Measurements from ENCODE around the gene PPIG. TPM values are rescaled to one million over a fixed set of nuclear protein-coding genes. Genes with fewer than 3 reads are reported as not detected.

Gene PPIG
- total and polyA plus RNA-seq, 2 experiments from 2014 or later: 40.7 to 157 TPM

- TF ChIP-seq, protein P1, sequence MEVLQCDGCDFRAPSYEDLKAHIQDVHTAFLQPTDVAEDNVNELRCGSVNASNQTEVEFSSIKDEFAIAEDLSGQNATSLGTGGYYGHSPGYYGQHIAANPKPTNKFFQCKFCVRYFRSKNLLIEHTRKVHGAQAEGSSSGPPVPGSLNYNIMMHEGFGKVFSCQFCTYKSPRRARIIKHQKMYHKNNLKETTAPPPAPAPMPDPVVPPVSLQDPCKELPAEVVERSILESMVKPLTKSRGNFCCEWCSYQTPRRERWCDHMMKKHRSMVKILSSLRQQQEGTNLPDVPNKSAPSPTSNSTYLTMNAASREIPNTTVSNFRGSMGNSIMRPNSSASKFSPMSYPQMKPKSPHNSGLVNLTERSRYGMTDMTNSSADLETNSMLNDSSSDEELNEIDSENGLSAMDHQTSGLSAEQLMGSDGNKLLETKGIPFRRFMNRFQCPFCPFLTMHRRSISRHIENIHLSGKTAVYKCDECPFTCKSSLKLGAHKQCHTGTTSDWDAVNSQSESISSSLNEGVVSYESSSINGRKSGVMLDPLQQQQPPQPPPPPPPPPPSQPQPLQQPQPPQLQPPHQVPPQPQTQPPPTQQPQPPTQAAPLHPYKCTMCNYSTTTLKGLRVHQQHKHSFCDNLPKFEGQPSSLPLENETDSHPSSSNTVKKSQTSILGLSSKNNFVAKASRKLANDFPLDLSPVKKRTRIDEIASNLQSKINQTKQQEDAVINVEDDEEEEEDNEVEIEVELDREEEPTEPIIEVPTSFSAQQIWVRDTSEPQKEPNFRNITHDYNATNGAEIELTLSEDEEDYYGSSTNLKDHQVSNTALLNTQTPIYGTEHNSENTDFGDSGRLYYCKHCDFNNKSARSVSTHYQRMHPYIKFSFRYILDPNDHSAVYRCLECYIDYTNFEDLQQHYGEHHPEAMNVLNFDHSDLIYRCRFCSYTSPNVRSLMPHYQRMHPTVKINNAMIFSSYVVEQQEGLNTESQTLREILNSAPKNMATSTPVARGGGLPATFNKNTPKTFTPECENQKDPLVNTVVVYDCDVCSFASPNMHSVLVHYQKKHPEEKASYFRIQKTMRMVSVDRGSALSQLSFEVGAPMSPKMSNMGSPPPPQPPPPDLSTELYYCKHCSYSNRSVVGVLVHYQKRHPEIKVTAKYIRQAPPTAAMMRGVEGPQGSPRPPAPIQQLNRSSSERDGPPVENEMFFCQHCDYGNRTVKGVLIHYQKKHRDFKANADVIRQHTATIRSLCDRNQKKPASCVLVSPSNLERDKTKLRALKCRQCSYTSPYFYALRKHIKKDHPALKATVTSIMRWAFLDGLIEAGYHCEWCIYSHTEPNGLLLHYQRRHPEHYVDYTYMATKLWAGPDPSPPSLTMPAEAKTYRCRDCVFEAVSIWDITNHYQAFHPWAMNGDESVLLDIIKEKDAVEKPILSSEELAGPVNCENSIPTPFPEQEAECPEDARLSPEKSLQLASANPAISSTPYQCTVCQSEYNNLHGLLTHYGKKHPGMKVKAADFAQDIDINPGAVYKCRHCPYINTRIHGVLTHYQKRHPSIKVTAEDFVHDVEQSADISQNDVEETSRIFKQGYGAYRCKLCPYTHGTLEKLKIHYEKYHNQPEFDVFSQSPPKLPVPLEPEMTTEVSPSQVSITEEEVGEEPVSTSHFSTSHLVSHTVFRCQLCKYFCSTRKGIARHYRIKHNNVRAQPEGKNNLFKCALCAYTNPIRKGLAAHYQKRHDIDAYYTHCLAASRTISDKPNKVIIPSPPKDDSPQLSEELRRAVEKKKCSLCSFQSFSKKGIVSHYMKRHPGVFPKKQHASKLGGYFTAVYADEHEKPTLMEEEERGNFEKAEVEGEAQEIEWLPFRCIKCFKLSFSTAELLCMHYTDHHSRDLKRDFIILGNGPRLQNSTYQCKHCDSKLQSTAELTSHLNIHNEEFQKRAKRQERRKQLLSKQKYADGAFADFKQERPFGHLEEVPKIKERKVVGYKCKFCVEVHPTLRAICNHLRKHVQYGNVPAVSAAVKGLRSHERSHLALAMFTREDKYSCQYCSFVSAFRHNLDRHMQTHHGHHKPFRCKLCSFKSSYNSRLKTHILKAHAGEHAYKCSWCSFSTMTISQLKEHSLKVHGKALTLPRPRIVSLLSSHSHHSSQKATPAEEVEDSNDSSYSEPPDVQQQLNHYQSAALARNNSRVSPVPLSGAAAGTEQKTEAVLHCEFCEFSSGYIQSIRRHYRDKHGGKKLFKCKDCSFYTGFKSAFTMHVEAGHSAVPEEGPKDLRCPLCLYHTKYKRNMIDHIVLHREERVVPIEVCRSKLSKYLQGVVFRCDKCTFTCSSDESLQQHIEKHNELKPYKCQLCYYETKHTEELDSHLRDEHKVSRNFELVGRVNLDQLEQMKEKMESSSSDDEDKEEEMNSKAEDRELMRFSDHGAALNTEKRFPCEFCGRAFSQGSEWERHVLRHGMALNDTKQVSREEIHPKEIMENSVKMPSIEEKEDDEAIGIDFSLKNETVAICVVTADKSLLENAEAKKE (CRISPR knock-in tag; IDR thresholded peaks at IDR 0.05): no peak
- TF ChIP-seq JUNB (IDR thresholded peaks at IDR 0.05; ENCODE audit: unreplicated experiment) (no peak), EZH2 (IDR thresholded peaks at IDR 0.05; ENCODE audit: low read depth, unreplicated experiment) (no peak), ZNF331 (CRISPR knock-in tag; IDR thresholded peaks at IDR 0.05; ENCODE audit: low read depth) (no peak), NANOG (IDR thresholded peaks at IDR 0.05; ENCODE audit: borderline replicate concordance) (no peak)
- TF ChIP-seq, protein P2, sequence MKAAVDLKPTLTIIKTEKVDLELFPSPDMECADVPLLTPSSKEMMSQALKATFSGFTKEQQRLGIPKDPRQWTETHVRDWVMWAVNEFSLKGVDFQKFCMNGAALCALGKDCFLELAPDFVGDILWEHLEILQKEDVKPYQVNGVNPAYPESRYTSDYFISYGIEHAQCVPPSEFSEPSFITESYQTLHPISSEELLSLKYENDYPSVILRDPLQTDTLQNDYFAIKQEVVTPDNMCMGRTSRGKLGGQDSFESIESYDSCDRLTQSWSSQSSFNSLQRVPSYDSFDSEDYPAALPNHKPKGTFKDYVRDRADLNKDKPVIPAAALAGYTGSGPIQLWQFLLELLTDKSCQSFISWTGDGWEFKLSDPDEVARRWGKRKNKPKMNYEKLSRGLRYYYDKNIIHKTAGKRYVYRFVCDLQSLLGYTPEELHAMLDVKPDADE (IDR thresholded peaks at IDR 0.05): no peak
These were observed 83.4 kb downstream of the PPIG start (continued) for GRCh38 chr2:169667583-169667982.

DNA sequence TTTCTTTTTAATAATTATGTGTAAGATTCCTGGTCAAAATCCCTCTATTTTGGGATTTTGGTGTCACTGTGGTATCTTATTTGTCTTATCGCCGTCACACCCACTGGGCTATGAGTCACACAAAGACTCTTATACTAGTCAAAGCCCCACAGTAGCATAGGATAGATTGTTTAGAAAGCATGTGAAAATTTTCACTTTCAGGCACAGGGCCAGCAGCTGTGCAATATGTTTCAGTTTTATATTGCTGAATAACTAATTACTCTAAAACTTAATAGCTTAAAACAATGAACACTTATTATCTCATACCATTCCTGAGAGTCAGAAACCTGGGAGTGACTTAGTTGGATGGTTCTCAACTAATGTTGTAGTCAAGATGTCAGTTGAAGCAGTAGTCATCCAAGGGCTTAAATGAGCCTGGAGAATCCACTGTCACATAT lies 86.1 kb downstream of the PPIG start:
- no peak overlapping the region for H3K27ac ChIP-seq (ENCODE audit: low read depth)
- H3K9me3 Mint-ChIP-seq: no peaks in the 10 kb centered on the region
- peaks cover 3% of the 10 kb centered on the region; the same call in 2 of the 3 replicates for H3K4me1 Mint-ChIP-seq
- no peaks in the 10 kb centered on the region for H3K9me2 ChIP-seq (ENCODE audit: insufficient read depth)
- ATAC-seq: no peak
- H3K4me3 ChIP-seq: no peak overlapping the region
- H3F3A ChIP-seq (replicated peaks; ENCODE audit: low read depth): no peaks in the 10 kb centered on the region
- no peaks in the 10 kb centered on the region for H3K36me3 ChIP-seq (ENCODE audit: insufficient read depth)
- no peaks in the 10 kb centered on the region for H3K36me3 Mint-ChIP-seq (ENCODE audit: low read depth)
- H3K4me1 ChIP-seq (ENCODE audit: insufficient read depth): no peaks in the 10 kb centered on the region
- no peak overlapping the region for H3K4me2 ChIP-seq
- H3K27me3 Mint-ChIP-seq (ENCODE audit: insufficient read depth, low read depth, poor library complexity): no peaks in the 10 kb centered on the region
- no peaks in the 10 kb centered on the region for H3K79me2 ChIP-seq (replicated peaks; ENCODE audit: insufficient read depth)
- no peak overlapping the region for H3K4me3 Mint-ChIP-seq
- no peak overlapping the region for H3K27ac Mint-ChIP-seq
- H4K20me1 ChIP-seq (replicated peaks; ENCODE audit: insufficient read depth): no peaks in the 10 kb centered on the region
- H2AFZ ChIP-seq: no peak overlapping the region
- H3K27me3 ChIP-seq (ENCODE audit: insufficient read depth): no peaks in the 10 kb centered on the region
- no peak for DNase-seq (ENCODE audit: low spot score)
- TF ChIP-seq EZH2 (IDR thresholded peaks at IDR 0.05; ENCODE audit: low read depth, unreplicated experiment) (no peak), JUNB (IDR thresholded peaks at IDR 0.05; ENCODE audit: unreplicated experiment) (no peak), CREB1 (CRISPR knock-in tag; IDR thresholded peaks at IDR 0.05; ENCODE audit: low read depth) (no peak), ZNF114 (CRISPR knock-in tag; IDR thresholded peaks at IDR 0.05) (no peak), REST (IDR thresholded peaks at IDR 0.05; ENCODE audit: unreplicated experiment) (no peak), EZH2phosphoT487 (IDR thresholded peaks at IDR 0.05; ENCODE audit: unreplicated experiment) (no peak)

Data from GM23338 (cell line).